SK-N-MC (cell line): Measurements from ENCODE around the gene AGRN.

Source experiments
- EZH2 ChIP-seq: fragments of 200-600 bp; sonication (generic); IDR thresholded peaks from one replicate; pipeline ENCODE4 v1.6.1; 2017; ENCODE audit warnings: antibody characterized with exemption
- POLR2AphosphoS5 ChIP-seq: IDR thresholded peaks from 2 replicates; pipeline ENCODE4 v1.6.1; 2012; ENCODE audit warnings: mild to moderate bottlenecking, low read depth, low read length, borderline replicate concordance

DNA sequence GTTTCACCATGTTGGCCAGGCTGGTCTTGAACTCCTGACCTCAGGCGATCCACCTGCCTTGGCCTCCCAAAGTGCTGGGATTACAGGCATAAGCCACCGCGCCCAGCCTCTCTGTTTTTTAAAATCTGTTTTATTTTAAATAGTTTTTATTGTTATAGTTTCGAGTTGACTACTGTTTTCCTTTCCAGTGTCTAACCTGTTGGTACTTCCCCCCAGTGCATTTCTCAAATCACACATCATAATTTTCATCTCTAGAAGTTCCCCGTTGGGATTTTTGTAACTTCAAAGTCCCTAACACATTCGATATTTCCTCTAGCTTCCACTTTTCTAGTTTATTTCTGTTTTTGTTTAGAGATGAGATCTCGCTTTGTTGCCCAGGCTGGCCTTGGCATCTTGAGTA, 27.6 kb upstream of the AGRN start:
- TF ChIP-seq EZH2 (no peak), POLR2AphosphoS5 (no peak)
